Measurements from ENCODE around the gene KCNIP2. TPM values are rescaled to one million over a fixed set of nuclear protein-coding genes. Genes with fewer than 3 reads are reported as not detected.

The KCNIP2 gene
- total and polyA plus RNA-seq, 2 of the 13 experiments (the other 11 are each of a cell fraction or from before 2014, with no cell fraction given), result 0.42 to 0.70 TPM

GRCh38 chr10:101782811-101783735 is 60.5 kb downstream of the KCNIP2 start, which contains the start of gene NPM3 (continued):
- TF ChIP-seq ZNF788 (CRISPR knock-in tag; IDR thresholded peaks at IDR 0.05; ENCODE audit: borderline replicate concordance) (0 out of 2 replicates have a peak, but pooled peaks have one; percentile 14), ZNF740 (CRISPR knock-in tag; IDR thresholded peaks at IDR 0.05) (no peak), ZNF17 (CRISPR knock-in tag; IDR thresholded peaks at IDR 0.05) (no peak), TFDP1 (CRISPR knock-in tag; IDR thresholded peaks at IDR 0.05; ENCODE audit: borderline replicate concordance) (no peak; the same call in 1 of the 2 replicates), NR2C2 (CRISPR knock-in tag; IDR thresholded peaks at IDR 0.05; ENCODE audit: borderline replicate concordance) (peak; percentile 17; the same call in 1 of the 2 replicates), TARDBP (CRISPR knock-in tag; IDR thresholded peaks at IDR 0.05) (no peak), RBM22 (optimal IDR thresholded peaks at IDR 0.05; ENCODE audit: low read length) (peak; percentile 67), ZNF564 (CRISPR knock-in tag; IDR thresholded peaks at IDR 0.05) (no peak), CHD4 (IDR thresholded peaks at IDR 0.05; ENCODE audit: borderline replicate concordance, low read length) (no peak), MBD4 (IDR thresholded peaks at IDR 0.05; ENCODE audit: borderline replicate concordance, low read length) (no peak)
- TF ChIP-seq, protein P1, sequence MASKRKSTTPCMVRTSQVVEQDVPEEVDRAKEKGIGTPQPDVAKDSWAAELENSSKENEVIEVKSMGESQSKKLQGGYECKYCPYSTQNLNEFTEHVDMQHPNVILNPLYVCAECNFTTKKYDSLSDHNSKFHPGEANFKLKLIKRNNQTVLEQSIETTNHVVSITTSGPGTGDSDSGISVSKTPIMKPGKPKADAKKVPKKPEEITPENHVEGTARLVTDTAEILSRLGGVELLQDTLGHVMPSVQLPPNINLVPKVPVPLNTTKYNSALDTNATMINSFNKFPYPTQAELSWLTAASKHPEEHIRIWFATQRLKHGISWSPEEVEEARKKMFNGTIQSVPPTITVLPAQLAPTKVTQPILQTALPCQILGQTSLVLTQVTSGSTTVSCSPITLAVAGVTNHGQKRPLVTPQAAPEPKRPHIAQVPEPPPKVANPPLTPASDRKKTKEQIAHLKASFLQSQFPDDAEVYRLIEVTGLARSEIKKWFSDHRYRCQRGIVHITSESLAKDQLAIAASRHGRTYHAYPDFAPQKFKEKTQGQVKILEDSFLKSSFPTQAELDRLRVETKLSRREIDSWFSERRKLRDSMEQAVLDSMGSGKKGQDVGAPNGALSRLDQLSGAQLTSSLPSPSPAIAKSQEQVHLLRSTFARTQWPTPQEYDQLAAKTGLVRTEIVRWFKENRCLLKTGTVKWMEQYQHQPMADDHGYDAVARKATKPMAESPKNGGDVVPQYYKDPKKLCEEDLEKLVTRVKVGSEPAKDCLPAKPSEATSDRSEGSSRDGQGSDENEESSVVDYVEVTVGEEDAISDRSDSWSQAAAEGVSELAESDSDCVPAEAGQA (IDR thresholded peaks at IDR 0.05; ENCODE audit: low read depth), result 0 out of 2 replicates have a peak, but pooled peaks have one; percentile 38
- TF ChIP-seq, protein P1 (CRISPR knock-in tag; IDR thresholded peaks at IDR 0.05; ENCODE audit: borderline replicate concordance), result no peak
- TF ChIP-seq, protein P2, sequence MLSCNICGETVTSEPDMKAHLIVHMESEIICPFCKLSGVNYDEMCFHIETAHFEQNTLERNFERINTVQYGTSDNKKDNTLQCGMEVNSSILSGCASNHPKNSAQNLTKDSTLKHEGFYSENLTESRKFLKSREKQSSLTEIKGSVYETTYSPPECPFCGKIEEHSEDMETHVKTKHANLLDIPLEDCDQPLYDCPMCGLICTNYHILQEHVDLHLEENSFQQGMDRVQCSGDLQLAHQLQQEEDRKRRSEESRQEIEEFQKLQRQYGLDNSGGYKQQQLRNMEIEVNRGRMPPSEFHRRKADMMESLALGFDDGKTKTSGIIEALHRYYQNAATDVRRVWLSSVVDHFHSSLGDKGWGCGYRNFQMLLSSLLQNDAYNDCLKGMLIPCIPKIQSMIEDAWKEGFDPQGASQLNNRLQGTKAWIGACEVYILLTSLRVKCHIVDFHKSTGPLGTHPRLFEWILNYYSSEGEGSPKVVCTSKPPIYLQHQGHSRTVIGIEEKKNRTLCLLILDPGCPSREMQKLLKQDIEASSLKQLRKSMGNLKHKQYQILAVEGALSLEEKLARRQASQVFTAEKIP (CRISPR knock-in tag; IDR thresholded peaks at IDR 0.05; ENCODE audit: borderline replicate concordance), result no peak
- TF ChIP-seq, protein P3, sequence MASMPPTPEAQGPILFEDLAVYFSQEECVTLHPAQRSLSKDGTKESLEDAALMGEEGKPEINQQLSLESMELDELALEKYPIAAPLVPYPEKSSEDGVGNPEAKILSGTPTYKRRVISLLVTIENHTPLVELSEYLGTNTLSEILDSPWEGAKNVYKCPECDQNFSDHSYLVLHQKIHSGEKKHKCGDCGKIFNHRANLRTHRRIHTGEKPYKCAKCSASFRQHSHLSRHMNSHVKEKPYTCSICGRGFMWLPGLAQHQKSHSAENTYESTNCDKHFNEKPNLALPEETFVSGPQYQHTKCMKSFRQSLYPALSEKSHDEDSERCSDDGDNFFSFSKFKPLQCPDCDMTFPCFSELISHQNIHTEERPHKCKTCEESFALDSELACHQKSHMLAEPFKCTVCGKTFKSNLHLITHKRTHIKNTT (CRISPR knock-in tag; IDR thresholded peaks at IDR 0.05), result no peak
